GM18502 (cell line): Measurements from ENCODE around the gene RASSF1.

Source experiments
- ATAC-seq: cut with Tn5 transposase; IDR thresholded peaks from one replicate; pipeline ENCODE4 v1.9.1; 2021; ENCODE audit warnings: mild to moderate bottlenecking; ENCODE audit not compliant: unreplicated experiment, poor library complexity

The RASSF1 gene, protein sequence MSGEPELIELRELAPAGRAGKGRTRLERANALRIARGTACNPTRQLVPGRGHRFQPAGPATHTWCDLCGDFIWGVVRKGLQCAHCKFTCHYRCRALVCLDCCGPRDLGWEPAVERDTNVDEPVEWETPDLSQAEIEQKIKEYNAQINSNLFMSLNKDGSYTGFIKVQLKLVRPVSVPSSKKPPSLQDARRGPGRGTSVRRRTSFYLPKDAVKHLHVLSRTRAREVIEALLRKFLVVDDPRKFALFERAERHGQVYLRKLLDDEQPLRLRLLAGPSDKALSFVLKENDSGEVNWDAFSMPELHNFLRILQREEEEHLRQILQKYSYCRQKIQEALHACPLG

DNA sequence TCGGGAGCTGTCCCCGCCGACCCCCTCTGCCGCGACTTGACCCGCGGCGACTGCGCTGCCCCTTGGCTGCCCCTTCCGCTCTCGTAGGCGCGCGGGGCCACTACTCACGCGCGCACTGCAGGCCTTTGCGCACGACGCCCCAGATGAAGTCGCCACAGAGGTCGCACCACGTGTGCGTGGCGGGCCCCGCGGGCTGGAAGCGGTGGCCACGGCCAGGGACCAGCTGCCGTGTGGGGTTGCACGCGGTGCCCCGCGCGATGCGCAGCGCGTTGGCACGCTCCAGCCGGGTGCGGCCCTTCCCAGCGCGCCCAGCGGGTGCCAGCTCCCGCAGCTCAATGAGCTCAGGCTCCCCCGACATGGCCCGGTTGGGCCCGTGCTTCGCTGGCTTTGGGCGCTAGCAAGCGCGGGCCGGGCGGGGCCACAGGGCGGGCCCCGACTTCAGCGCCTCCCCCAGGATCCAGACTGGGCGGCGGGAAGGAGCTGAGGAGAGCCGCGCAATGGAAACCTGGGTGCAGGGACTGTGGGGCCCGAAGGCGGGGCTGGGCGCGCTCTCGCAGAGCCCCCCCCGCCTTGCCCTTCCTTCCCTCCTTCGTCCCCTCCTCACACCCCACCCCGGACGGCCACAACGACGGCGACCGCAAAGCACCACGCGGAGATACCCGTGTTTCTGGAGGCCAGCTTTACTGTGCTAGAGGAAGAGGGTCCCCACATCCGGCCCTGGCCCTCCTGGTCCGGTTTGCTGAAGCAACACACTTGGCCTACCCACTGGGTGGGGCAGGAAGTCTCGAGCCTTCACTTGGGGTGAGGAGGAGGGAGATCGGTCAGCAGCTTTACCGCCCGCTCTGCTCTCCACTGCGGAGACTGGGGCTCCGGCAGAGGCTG, at the start of gene RASSF1:
RASSF1 (minus strand) TSS at position 389 of the 882 bp plus-strand sequence; CDS start at position 358, 31 bp downstream.
- ATAC-seq: no peak

DNA sequence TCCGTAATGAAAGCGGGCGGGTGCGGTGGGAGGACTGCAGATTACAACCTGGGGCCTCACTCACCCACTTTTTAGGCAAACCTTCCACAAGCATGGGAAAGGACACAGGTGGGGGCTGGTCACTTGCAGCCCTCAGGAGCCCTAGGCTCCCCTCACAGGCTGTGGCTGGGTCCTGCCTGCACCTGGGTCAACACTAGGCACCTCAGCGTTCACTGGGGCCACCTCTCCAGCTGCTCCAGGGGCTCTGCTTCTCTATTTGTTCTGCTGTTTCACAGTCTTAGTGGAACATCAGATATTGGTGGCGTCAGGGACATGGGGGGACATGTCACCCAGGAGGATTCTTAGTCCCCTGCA, 48.8 kb upstream of the RASSF1 start:
- no peak for ATAC-seq

GRCh38 chr3:50388720-50389413, 48.2 kb upstream of the RASSF1 start:
- no peak for ATAC-seq

DNA sequence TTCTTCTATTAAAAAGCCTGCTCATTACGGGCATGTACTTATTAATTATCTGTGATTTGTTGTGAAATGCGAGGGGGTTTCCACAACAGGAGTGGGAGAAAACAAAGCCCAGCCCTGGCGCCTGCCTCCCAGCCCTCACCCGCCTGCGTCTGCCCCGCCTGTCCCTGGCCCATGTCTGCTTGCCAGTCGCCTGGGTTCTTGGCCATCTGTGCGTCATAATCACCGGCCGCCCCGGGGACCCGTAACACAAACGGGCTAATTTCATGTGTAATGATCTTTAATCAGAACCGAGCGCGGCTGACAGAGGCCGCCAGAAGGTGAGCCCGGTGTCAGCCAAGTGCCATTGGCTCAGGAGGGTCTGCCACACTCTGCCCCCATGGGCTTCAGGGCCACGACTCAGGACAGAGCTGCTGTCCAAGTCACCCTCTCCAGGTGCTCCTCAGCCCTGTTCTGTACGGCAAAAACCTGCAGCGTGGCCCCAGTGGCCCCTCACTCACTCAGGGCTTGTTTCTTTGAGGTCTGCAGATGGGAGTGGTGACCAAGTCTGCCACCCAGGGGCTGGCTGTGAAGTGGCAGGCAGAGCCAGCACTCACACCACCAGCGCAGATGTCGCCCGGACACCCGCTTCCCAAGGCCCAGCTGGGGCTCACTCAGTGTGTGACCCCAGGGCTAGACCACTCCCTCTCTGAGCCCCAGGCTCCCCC, 47.5 kb upstream of the RASSF1 start:
- ATAC-seq: no peak

GRCh38 chr3:50385754-50386153, 45.1 kb upstream of the RASSF1 start:
- ATAC-seq: no peak

DNA sequence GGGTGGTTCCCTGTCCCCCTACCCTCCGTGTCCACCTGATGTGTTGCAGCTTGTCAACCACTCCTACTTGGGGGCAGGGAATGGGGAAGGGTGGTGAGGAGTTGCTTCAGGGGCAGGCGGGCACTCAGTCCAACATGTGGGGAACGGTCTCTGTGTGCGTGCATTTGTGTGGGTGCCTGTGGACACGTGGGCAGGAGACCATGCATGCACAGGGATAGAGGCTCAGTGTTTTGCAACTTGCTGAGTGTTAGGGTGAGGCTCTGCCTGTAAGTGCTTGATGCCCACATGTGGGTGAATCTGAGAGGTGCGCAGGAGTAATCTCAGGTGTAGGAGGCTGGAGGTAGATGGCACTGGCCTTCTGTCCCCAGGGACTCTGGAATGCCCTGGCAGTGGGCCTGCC, 43.1 kb upstream of the RASSF1 start:
- no peak for ATAC-seq

DNA sequence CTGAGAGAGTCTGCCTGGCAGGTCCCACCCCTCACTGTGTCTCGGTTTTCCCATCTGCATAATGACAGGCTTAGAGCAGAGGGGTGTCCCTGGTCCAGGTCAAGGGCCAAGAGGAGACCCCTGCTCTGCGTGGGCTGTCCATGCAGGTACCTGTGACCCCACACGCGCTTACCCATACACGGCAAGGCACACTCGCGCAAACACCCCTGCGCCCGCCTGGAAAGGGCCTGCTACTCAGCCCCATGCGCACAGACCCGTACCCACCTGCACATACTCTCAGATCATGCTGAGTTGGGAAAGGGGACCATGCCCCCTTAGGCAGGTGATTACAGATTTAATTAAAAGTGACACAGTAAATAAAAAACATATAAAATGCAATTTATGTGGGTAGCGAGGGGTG, 42.1 kb upstream of the RASSF1 start:
- ATAC-seq: no peak

- ATAC-seq: no peak
These were observed 40.7 kb upstream of the RASSF1 start for GRCh38 chr3:50381383-50381782.

- no peak for ATAC-seq
These were observed 39.9 kb upstream of the RASSF1 start for GRCh38 chr3:50380405-50381085.

- ATAC-seq: no peak
These were observed 38.1 kb upstream of the RASSF1 start for GRCh38 chr3:50378757-50379156.

GRCh38 chr3:50378024-50378423, 37.4 kb upstream of the RASSF1 start:
- ATAC-seq: no peak

DNA sequence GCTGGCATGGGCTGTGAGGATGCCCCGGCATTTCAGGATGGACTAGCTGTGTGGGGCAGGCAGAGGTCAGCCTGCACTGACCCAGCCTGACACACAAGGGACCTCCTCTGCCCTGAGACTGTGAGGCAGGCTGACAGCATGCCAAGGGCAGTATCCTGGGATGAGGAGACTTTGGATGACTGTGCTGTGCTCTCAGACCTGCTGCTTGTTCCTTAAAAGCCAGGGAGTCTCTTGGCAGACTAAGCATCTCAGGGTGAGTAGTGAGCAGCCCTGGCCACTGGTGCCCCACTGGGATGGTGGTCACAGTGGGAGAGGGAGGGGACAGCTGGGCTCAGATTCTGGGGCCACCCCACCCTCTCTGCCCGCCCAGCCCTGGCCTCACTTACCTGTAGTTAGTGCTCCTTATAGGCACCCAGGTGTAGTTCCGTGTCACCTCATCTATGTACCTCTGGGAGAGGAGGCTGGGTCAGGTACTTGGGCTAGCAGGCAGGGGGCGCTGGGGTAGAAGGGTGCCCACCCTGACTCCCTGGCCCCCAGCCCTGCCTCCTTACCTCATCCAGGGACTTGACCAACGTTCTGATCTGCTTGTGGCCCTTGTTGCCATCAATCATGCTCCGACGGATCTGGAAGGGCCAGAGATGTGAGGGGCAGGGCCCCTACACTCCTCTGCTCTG, 34.8 kb upstream of the RASSF1 start:
- no peak for ATAC-seq

DNA sequence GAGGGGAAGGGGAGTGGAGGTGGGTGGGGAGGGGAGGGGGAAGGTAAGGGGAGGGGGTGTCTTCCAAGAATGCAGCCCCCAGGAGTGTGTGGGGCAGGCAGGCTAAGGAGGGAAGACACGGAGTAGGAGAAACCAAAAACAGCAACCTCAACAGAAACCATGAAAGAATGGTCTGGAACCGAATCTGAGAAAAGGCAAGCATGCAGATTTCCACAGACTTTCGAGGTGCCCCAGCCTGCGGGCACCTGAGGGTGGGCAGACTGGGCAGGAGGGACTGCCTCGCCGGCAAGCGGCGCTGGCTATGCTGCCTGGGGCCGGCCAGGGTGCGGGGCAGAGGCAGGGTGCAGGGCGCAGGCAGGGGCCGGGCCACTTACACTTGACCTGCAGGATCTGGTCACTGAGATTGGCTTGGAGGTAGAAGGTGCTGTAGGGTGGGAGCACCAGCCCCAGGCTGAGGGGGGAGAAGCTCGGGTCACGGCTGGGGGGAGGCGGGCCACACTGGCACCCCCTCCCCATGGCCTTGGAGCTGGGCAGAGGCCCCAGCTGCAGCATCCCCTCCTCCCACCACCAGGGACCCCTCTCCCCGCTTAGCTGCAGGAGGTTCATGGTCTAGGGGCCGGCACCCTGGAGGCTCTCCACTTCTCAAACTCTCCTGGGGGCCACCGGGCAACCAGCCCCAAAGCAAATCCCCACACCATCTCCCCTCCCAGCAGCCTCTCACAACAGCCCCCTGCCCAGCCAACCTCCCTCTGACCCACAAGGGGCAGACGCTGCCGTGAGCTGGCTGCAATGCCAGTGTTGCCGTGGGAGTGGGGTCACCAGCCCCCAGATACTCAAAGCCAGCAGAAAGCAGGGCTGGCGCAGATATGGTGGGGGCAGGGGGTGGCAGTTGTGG, 34.0 kb upstream of the RASSF1 start:
- ATAC-seq: no peak

DNA sequence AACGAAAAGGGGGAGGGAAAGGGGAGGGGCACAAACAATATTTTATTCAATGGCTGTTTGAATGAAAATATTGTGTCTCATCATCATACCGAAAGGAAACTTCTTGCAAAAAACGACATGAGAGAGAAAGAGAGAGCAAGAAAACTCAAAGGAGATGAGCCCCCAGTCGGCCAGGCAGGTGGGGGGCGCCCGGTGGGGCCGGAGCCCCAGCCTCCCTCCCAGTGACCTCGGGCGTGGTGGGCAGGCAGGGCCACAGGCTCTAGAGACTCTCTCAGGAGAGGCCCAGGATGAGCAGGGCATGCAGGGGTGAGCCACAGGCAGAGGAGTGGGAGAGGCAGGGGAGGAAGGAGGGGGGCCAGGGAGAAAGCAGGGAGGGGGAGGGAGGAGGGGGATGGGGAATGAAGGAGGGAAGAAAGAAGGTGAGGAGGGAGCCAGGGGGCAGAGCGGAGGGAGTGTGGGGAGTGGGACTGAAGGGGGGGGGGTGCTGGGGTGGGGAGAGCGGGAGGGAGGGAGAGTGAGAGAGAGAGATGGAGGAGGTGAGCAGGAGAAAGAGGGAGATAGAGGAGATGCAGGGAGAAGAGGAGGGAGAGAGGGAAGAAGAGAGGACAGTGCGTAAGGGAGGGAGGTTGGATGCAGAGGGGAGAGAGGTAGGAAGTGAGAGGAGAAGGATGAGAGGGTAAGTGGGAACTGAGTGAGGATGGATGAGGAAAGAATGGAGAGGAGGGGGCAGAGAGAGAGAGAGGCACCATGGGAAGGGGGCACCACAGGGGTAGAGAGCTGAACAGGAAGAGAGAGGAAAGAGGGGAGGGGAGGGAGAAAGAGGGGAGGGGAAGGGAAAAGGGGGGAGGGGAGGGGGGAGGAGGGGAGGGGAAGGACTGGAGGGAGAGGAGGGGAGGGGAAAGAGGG, 32.8 kb upstream of the RASSF1 start:
- ATAC-seq: no peak

DNA sequence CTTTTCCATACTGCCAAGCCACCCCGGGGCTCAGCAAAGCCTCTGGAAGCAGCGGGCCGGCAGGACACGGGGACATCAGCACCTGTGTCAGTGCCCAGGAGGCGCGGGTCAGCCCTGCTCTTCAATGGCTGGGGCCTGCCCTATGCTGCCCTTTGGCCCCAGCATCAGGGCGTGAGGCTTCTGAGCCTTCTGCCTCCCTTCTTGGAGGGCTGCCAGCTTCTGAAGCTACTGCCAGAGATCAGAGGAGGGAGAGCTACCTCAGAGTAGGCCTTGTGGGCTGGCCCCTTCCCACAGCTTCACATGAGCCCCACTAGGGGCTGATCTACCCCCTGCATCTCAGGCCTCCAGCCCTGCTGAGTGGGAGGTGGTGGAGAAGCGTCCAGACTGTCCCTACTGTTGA, 31.7 kb upstream of the RASSF1 start:
- no peak for ATAC-seq

DNA sequence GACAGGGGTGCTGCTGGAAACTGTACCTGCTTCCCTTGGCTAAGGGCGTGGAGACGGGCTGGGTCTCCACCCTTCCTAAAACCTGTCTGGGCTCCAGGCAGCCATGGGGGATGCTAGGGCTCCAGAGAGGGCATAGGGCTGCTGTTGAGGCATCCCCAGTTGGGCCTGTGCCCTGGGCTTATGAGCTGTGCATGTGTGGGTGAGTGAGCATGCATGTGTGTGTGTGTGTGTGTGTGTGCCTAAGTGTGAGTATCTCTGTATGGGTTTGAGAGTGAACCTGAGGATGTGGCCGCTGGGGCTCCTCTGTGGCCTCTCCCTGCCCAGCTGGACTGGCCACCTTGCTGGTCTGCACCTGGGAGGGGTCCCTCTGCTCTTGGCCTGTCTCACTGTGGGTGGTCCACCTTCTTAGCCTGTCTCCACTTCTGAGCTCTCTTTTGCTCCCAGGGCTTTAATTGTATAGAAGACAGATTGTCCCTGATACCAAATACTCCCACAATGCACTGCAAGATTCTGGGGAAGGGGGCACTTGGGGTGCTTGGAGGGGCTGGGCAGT, 30.6 kb upstream of the RASSF1 start:
- no peak for ATAC-seq

GRCh38 chr3:50370594-50370993, 30.0 kb upstream of the RASSF1 start:
- no peak for ATAC-seq
